ENCODE measurements around the gene RASGRF1. TPM values are rescaled to one million over a fixed set of nuclear protein-coding genes. Genes with fewer than 3 reads are reported as not detected.
"Not testable (repeated sequence)": the region's sequence is repeated elsewhere in the genome, so short reads cannot be mapped to it uniquely, and the experiment has no call there.

Gene RASGRF1
- total RNA-seq, 1 donor from 2014 or later, result not detected

DNA sequence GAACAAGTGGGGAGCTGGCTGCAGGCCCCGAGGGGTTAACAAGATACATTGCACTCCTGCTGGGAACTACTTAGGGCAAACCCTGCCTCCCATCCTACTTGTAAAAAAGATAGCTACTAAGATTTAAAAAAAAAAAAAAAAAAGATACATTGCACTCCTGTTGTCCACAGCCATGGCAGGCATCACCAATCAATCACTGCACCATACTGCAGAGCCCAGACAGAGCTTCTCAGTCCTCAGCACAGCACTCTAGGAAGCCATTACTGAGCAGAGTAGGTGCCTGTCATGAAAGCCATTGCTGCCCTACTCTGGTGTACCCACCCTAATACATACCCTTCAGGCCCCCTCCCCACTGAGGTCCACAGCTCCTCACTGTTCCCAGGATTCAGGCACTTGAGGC, 64.8 kb downstream of the RASGRF1 start:
- ATAC-seq (no peak), DNase-seq (ENCODE audit: missing footprints) (no peak)
- intact Hi-C loops (cut with DNase I), result no loop called here

DNA sequence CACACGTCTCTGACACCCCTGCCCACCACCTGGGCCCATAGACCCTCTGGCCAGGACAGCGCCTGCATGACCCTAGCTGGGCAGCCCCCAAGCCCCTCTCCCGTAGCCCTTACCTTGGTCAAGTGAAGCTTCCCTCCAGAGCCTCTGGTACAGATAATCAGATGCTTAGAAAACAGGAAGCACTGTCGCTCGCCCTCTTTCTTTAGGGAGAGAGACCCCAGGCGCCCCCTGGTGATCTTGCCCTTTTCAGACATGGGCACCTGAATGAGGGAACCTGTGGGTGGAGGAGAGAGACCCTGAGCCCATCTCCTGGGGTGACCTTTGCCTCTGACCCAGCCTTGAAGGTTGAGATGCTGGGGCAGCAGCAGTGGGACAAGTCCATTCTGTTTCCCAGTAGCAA, 65.4 kb downstream of the RASGRF1 start:
- no peak for DNase-seq (ENCODE audit: missing footprints)
- intact Hi-C loops (cut with DNase I), result no loop called here
- no peak for ATAC-seq

DNA sequence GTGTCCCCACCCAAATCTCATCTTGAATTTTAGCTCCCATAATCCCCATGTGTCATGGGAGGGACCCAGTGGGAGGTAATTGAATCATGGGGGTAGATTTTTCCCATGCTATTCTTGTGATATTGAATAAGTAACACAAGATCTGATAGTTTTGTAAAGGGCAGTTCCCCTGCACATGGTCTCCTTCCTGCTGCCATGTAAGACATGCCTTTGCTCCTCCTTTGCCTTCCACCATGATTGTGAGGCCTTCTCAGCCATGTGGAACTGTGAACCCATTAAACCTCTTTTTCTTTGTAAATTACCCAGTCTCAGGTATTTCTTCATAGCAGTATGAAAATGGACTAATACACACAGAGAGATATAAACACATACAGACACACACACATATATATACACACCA, 66.1 kb downstream of the RASGRF1 start:
- DNase-seq (ENCODE audit: missing footprints); ATAC-seq; intact Hi-C loops (cut with DNase I): not testable (repeated sequence)

DNA sequence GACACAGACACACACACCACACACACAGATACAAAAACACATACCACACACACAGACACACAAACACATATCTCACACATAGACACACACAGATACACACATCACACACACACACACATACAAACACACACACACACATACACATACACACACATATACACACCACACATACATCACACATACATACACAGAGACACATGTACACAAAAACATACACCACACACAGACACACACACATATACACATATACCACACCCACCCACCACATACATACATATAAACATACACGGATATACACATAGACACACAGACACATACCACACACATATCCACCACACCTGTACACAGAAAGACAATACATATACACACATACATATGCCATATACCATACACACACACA, 66.7 kb downstream of the RASGRF1 start:
- no peak for ATAC-seq
- intact Hi-C loops (cut with DNase I), result no loop called here
- DNase-seq (ENCODE audit: missing footprints), result no peak

DNA sequence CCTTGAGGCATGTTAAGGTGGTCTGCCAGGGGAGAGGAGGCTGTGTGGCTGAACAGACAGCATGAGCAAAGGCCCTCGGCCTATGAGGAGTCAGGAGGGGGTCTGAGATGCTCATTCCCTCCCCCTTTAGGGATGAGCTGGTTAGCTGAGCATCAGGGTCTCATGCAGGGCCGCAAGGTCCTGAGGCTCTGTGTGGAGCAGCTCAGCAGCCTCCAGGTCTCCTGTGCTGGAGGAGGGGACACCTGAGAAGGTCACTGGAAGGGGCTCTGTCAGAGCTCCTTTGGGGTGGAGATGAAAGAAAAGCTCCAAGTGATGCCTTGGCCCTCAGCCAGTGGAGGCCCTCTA, 67.1 kb downstream of the RASGRF1 start:
- DNase-seq (ENCODE audit: missing footprints) (no peak), ATAC-seq (no peak)
- intact Hi-C loops (cut with DNase I), result no loop called here

DNA sequence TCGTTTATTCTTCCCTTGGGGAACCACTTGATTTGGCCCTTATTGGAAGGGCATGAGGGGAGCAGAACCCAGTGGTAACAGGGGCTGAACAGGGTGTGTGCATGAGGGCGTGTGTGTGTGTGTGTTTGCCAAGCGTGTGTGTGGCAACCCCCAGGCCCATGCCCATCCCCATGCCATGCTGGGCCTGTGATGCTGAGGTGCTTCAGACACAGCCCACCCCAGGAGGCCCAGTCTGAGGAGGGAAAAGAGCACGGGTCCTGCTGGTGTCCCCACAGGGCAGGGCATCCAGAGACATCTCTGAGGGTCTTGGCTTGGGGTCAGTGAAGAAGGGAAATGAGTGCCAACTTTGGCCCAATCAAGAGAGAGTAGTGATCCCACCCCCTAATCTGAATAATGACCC, 71.6 kb downstream of the RASGRF1 start:
- intact Hi-C loops (cut with DNase I), result no loop called here
- ATAC-seq (no peak), DNase-seq (ENCODE audit: missing footprints) (no peak)

DNA sequence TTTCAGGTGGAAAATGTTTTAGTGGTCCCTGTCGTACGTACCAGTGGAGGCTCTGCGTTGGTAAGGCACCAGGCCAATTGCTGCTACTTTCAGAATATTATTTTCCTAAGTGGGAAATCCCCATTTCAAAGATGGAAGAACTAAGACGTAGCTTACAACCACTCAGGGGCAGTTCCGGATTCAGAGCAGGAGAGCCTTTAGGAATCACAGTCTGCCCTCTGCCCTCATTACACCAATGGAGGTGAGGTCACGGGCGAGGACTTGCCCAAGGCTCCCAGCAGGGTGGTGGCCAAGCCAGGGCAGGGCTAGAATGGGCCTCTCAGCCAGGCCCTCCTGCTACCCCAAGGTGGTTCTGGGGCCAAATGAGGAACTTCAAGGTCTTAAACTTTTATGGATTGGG, 72.6 kb downstream of the RASGRF1 start:
- DNase-seq (ENCODE audit: missing footprints) (no peak), ATAC-seq (no peak)
- intact Hi-C loops (cut with DNase I), result no loop called here

DNA sequence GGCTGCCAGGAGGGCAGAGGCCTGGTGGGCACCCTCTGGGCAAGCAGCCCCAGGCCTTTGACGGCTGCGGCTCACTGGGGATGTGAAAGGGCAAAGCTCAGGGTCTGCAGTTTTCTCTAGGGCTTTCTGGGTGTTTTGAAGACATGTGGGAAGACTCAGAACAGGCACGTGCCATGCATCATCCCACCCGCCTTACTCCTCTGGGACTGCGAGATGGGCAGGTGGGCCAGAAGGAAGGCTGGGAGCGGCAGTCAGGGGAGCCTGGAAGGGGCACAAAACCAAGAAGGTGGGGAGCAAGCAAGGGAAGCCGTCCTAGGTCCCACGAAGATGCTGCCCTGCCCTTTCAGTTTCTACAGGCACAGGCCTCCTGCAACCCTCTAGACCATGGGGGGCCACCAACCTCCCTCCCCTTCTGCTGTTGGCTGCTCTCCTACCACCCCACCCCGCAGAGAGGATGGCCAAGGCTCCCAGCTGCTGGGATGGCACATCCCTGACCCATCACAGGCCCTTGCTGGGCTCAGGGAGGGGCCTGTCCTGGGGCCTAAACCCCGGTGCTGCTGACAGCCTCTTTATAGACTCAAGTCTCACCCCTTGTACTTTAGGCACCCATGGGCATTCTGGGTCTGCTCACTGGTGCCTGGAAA, 73.9 kb downstream of the RASGRF1 start:
- DNase-seq (ENCODE audit: missing footprints), result no peak
- intact Hi-C loops (cut with DNase I), result no loop called here
- no peak for ATAC-seq

DNA sequence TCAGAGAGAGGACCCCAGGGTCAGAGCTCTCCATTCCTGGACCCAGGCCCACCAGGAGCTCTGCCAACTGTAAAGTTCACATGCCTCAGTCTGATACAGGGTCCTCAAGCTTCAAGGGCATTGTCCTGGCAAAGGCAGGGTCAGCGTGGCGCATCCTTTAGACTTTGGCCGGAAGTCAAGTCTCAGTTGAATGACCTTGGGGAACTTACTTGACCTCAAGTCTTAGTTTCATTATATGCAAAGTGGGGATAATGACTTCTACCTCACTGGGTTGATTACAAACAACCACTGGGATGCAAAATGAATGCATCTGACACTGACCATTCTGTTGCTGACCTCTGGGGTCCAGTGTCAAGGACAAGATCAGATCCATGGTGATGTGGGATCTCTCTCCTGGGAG, 75.2 kb downstream of the RASGRF1 start:
- ATAC-seq (no peak), DNase-seq (ENCODE audit: missing footprints) (no peak)
- intact Hi-C loops (cut with DNase I), result no loop called here

DNA sequence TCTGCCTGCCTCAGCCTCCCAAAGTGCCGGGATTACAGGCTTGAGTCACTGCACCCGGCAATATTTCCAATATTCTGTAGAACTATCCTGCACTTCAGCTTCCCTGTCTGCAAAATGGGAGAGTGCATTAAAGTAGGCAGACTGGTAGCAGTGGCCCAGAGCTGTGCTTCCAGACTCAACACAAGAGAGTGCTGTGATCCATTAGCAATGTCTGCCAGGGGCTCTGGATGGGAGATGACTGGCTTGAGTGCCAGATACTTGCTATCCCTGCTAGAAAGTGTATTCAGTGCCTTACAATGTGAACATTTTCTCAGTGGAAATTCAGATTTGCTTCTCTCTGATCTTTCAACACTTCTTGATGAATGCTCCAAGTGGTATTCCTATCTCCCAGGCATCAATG, 80.3 kb downstream of the RASGRF1 start:
- ATAC-seq (no peak), DNase-seq (ENCODE audit: missing footprints) (no peak)
- intact Hi-C loops (cut with DNase I), result no loop called here

DNA sequence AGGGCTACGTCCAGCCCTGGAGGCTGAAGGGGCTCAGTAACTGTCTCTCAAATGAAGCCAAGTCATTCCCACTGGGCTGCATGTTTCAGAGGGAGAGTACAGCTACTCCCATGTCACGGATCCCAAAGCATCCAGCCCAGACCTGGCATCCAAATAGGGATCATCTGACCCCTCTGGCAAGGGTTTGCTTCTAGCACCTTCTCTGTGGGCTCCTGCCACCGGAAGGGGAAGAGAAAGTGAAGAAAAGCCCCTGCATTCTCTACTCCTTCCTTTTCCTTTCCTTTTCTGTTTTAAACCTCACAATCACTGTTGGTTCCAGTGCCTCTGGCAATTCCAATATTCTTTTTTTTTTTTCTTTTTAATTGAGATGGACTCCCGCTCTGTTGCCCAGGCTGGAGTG, 81.2 kb downstream of the RASGRF1 start:
- ATAC-seq, result no peak
- no peak for DNase-seq (ENCODE audit: missing footprints)
- intact Hi-C loops (cut with DNase I), result no loop called here

DNA sequence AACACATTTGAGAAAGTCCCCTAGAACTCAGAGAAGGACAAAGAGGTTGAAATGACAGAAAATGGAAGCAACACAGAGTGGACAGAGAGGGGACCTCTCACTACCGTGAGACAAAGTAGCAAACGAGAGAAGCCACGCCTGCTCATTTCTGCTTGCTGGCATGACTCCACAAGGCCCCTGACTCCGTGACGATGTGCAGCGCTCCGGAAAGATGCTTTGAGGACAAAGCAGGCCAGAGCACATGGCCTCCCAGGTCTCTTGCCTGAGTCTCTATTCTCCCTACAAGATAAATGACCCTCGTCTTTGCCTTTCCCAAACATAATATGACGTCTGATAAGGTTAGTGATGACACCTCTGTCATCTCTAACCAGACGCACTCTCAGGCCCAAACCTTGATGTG, 81.9 kb downstream of the RASGRF1 start:
- DNase-seq (ENCODE audit: missing footprints), result no peak
- intact Hi-C loops (cut with DNase I), result no loop called here
- no peak for ATAC-seq

DNA sequence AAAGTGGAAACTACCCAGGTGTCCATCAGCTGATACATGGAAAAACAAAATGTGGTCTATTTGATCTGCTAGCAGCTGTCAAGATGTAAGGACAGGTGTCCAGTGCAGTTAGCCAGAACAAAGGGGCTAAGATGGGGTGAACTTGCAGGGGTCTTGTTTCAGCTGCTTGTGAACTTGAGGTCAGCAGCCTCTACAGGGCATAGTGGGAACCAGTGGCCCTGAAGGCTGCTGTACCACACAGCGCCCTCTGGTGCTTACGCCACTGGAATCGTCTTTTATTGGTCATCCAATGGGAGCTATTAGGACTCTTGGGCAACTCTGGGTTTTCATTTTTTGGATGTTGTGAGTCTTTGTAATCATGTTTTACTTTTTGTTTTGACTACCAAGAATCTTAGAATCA, 83.5 kb downstream of the RASGRF1 start:
- ATAC-seq (no peak), DNase-seq (ENCODE audit: missing footprints) (no peak)
- intact Hi-C loops (cut with DNase I), result no loop called here

DNA sequence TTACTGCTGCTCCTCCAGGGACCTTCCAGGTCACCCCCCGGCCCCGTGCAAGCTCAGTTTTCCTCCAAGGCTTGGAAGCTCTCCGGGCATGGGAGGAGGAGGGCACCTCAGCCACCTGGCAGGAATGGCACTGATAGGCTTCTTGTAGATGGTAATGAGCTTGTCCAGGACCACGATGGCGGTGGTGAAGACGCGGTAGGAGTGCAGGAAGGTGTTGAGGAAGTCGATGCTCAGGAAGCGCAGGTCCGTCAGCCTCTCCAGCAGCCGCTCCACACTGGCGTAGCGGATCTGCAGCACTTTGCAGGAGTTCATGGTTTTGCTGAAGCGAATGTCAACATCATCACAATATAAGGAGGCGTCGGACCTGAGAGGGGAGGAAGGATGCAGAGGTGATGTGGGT, 84.5 kb downstream of the RASGRF1 start:
- DNase-seq (ENCODE audit: missing footprints) (no peak), ATAC-seq (no peak)
- intact Hi-C loops (cut with DNase I), result no loop called here

DNA sequence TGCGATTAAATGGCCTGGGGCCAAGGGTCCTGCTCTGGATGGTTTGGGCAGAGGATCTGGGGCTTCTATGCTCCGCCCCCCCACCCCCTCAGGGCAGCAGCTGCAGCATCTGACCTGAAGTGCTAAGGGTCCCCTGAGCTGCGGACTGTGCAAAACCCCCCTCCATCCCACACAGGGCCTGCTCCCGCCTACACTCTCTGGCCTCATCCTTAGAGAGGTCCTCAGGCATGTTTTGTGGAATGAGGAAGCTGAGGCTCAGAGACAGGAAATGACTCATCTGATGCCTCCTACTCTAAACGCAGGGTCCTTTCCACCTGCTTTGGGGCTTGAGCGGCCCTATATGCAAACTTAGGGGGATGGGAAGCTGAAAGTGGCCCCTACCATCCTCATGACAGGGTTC, 86.2 kb downstream of the RASGRF1 start:
- ATAC-seq (peak; percentile 64), DNase-seq (ENCODE audit: missing footprints) (no peak)
- intact Hi-C loops (cut with DNase I), result no loop called here

DNA sequence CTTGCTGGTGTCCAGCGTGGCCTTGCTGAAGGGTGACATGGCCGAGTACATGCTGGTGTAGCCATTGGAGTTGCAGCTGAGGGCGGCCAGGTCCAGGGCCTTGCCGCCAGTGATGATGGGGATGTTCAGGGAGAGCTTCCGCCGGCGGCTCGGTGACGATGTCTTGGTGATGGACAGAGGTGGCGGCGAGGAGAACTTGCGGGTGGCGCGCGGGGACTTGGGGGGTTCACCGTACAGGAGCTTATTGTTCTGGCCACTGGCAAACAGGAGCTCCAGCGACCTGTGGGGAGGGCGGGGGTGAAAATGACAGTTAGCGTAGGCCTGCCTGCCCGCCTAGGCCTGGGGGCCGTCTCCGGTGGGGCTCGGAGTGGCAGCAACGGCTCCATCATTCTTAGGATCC, 86.7 kb downstream of the RASGRF1 start:
- ATAC-seq, result no peak
- no peak for DNase-seq (ENCODE audit: missing footprints)
- intact Hi-C loops (cut with DNase I), result no loop called here

DNA sequence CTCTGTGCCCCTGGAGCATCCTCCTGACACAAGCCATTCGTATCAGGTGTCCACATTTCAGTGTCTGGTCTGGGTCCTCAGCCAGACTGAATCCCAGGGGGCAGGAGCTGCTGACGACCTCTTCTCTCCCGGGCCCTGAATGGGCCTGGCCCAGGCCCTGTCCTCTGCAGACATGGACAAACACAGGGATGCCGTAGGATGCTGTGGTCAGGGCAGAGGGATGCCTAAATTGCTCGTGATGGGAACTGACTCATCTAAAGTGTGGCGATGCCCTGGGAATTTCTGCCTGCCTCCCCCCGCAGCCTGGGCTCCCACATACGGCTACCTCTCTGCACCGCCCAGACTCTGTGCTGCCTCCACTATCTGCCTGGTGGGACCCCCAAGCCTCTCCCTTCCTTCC, 87.3 kb downstream of the RASGRF1 start:
- intact Hi-C loops (cut with DNase I), result no loop called here
- no peak for ATAC-seq
- DNase-seq (ENCODE audit: missing footprints), result no peak

DNA sequence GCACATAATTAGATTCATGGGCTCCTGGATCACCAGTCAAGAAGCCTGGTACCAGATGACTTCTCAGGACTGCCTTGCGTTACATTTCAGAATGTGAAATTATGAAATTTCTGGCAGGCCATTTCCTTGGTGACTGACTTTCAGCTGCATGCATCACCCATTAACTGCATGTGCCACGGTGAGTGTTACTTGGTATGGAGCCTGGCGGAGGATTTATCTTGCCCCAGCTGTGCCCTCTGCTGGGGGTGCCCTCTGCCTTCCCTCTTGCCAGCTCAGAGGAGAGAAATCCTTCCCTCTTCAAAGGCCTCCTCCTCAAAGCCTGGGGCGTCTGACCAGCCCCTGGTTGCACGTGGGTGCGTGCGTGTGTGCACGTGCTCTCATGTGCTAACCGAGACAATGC, 88.0 kb downstream of the RASGRF1 start:
- no peak for DNase-seq (ENCODE audit: missing footprints)
- ATAC-seq, result no peak
- intact Hi-C loops (cut with DNase I), result no loop called here

DNA sequence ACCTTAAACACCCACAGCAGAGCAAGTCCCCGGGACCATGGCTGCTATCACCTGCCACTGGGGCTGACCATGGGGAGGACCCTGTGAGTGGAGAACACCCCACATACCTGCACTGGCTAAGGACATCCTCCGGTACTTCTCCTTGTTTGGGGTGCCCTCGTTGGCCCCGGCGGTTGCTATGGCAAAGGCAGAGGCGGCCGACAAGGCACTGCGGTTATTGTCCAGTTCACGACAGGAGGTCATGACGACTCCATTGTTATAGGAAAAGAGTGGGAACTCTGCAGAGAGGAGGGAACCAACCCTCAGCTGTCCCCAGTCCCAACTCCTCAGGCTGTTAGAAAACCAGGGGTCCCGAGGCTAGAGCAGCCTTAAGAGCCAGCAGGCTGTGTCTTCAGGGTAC, 90.9 kb downstream of the RASGRF1 start:
- no peak for ATAC-seq
- intact Hi-C loops (cut with DNase I), result no loop called here
- no peak for DNase-seq (ENCODE audit: missing footprints)

DNA sequence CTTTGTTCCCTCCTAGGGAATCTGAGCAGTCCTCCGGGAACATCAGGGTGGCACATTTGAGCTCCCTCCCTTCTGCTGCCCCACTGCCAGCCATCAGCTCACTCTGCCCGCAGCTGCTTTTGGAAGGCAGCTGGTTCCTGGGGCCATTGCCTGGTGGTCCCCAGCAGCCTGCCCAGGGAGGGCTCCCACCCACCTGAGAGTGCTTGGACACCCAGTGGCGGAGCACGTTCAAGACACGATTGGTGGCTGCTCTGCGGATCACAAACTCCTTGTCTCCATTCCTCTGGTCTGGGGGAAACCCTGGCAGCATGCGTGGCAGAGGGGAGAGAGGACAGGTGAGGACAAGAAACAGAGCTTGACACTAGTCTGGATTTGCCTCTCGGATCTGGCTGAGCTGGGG, 92.1 kb downstream of the RASGRF1 start:
- DNase-seq (ENCODE audit: missing footprints), result no peak
- ATAC-seq, result no peak
- intact Hi-C loops (cut with DNase I), result no loop called here

DNA sequence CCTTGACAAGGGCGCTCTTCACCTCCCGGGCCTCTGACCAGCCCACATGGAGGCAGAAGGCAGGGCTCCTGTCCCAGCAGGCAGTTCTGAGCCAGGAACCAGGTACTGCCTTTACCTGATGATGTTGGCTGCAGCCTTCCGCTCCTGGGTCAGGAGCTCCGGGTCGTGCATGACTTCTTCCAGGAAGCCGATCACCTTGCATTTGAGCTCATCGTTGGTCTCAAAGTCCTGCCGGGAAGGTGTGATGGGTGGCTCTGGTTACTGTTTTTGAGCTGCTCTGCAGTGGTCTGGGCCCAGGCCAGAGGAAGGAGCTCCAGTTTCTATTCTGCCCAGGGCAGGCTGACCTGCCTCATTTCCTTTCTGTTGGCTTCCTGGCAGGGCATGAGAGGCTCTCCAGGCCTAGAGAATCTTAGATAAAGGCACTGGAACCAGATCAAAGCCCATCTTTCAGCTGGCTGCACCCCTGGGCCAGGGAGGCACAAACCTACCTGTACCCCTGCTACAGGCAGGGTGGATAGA, 92.5 kb downstream of the RASGRF1 start:
- intact Hi-C loops (cut with DNase I), result no loop called here
- DNase-seq (ENCODE audit: missing footprints), result no peak
- no peak for ATAC-seq

DNA sequence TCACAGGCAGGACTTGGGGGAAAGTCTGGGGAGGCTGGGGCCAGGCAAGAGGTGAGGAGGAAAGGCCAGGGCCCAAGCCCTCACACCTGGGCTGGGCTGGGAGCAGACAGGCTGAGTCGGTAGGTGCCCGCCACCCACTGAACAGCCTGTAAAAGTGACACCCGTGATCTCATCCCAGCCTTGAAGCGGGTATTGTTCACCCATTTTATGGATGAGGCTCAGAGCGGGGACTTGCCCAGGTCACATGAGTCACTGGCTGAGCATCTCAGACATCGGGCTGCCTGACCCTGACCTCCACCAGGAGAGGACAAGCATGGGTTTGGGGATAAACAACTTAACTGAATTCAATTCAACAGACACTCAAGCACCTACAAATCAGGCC, 93.7 kb downstream of the RASGRF1 start:
- no peak for DNase-seq (ENCODE audit: missing footprints)
- intact Hi-C loops (cut with DNase I), result no loop called here
- ATAC-seq, result no peak

Data from Right ventricle myocardium inferior (tissue), 1 donor.